IMR-90 (cell line): ENCODE measurements around the gene KCNN3. TPM values are rescaled to one million over a fixed set of nuclear protein-coding genes. Genes with fewer than 3 reads are reported as not detected.

ENCODE experiments used
- ATAC-seq: fragments of 200-7000 bp; cut with Tn5 transposase; 2 replicates; pipeline ENCODE4 v1.9.1; 2020; ENCODE audit warnings: low read depth, mild to moderate bottlenecking, moderate library complexity
- BruUV-seq: library from RNA; stranded (reverse); fragments of 400-500 nt; replicated peaks from 2 replicates; lab custom pipeline; 2021; lab: Mats Ljungman, UMichigan
- CTCF ChIA-PET: fragments of 300-600 bp; formaldehyde crosslinking; extraction: SDS; loops from one replicate; lab custom pipeline; 2021; ENCODE audit warnings: antibody characterized with exemption; lab: Yijun Ruan, JAX
- POLR2A ChIA-PET: fragments of 300-600 bp; sonication (Branson Sonifier 250); formaldehyde crosslinking; loops from one replicate; lab custom pipeline; 2022; ENCODE audit warnings: antibody characterized with exemption; ENCODE audit not compliant: unreplicated experiment; lab: Charles Lee
- DNase-seq: peaks from one replicate; pipeline ENCODE4 v3.0.0; 2013
- H2AFZ ChIP-seq: replicated peaks from 2 replicates; pipeline ENCODE3; 2013; ENCODE audit warnings: low read length, mild to moderate bottlenecking; ENCODE audit not compliant: poor library complexity
- H2AK5ac ChIP-seq: 2 replicates; pipeline ENCODE4 v1.6.1; 2013; ENCODE audit warnings: low read depth, low read length, inconsistent platforms
- H2AK9ac ChIP-seq: replicated peaks from 2 replicates; pipeline ENCODE3; 2013; ENCODE audit warnings: mild to moderate bottlenecking, low read depth, low read length, moderate library complexity; ENCODE audit not compliant: poor library complexity
- H2BK120ac ChIP-seq: 2 replicates; pipeline ENCODE4 v1.6.1; 2013; ENCODE audit warnings: low read depth, low read length, inconsistent platforms
- H2BK15ac ChIP-seq: 3 replicates; pipeline ENCODE4 v1.6.1; 2013; ENCODE audit warnings: low read depth, low read length, inconsistent platforms
- H2BK20ac ChIP-seq: 2 replicates; pipeline ENCODE4 v1.6.1; 2013; ENCODE audit warnings: low read depth, mild to moderate bottlenecking, inconsistent platforms, low read length, moderate library complexity
- H2BK5ac ChIP-seq: 2 replicates; pipeline ENCODE4 v1.6.1; 2013; ENCODE audit warnings: mild to moderate bottlenecking, low read depth, low read length, inconsistent platforms; ENCODE audit not compliant: poor library complexity, severe bottlenecking
- H3K14ac ChIP-seq: replicated peaks from 2 replicates; pipeline ENCODE4 v1.6.1; 2013; ENCODE audit warnings: low read depth, low read length, inconsistent platforms
- H3K18ac ChIP-seq: 2 replicates; pipeline ENCODE4 v1.6.1; 2013; ENCODE audit warnings: low read depth, low read length, control low read depth
- H3K23ac ChIP-seq: 2 replicates; pipeline ENCODE4 v1.6.1; 2013; ENCODE audit warnings: low read depth, low read length, inconsistent platforms
- H3K27ac ChIP-seq: 2 replicates; pipeline ENCODE4 v1.5.1; 2013; ENCODE audit warnings: mild to moderate bottlenecking, control low read depth, low read length; ENCODE audit not compliant: insufficient read depth
- H3K27me3 ChIP-seq: 2 replicates; pipeline ENCODE4 v1.6.1; 2013; ENCODE audit warnings: low read length; ENCODE audit not compliant: control insufficient read depth, insufficient read depth
- H3K36me3 ChIP-seq: 2 replicates; pipeline ENCODE4 v1.6.1; 2013; ENCODE audit warnings: low read length, mixed read lengths; ENCODE audit not compliant: control insufficient read depth, insufficient read depth
- H3K4ac ChIP-seq: 2 replicates; pipeline ENCODE4 v1.6.1; 2013; ENCODE audit warnings: low read depth, low read length, inconsistent platforms
- H3K4me1 ChIP-seq: 2 replicates; pipeline ENCODE4 v1.6.1; 2013; ENCODE audit warnings: low read length, mixed read lengths; ENCODE audit not compliant: control insufficient read depth, insufficient read depth
- H3K4me2 ChIP-seq: 2 replicates; pipeline ENCODE4 v1.6.1; 2013; ENCODE audit warnings: low read depth, mild to moderate bottlenecking, control low read depth, low read length, moderate library complexity
- H3K4me3 ChIP-seq: 2 replicates; pipeline ENCODE4 v1.5.1; 2013; ENCODE audit warnings: low read depth, mild to moderate bottlenecking, control low read depth, low read length, moderate library complexity; ENCODE audit not compliant: insufficient read depth
- H3K56ac ChIP-seq: 2 replicates; pipeline ENCODE4 v1.6.1; 2013; ENCODE audit warnings: low read length, inconsistent platforms; ENCODE audit not compliant: insufficient read depth; ENCODE audit errors: extremely low read depth
- H3K79me1 ChIP-seq, 2 experiments: 2 replicates each; pipeline ENCODE4 v1.6.1; 2013; ENCODE audit warnings: low read length in 2 of 2, inconsistent platforms in 1 of 2, low read depth in 1 of 2
- H3K9ac ChIP-seq: 2 replicates; pipeline ENCODE4 v1.6.1; 2013; ENCODE audit warnings: low read depth, low read length, control low read depth
- H3K9me1 ChIP-seq: 2 replicates; pipeline ENCODE4 v1.6.1; 2013; ENCODE audit warnings: low read length, inconsistent platforms; ENCODE audit not compliant: insufficient read depth
- H3K9me3 ChIP-seq: 2 replicates; pipeline ENCODE4 v1.6.1; 2013; ENCODE audit warnings: low read length; ENCODE audit not compliant: control insufficient read depth, insufficient read depth
- H4K20me1 ChIP-seq: 2 replicates; pipeline ENCODE4 v1.6.1; 2013; ENCODE audit warnings: low read length, inconsistent platforms; ENCODE audit not compliant: insufficient read depth
- H4K5ac ChIP-seq: 2 replicates; pipeline ENCODE4 v1.6.1; 2013; ENCODE audit warnings: mild to moderate bottlenecking, low read depth, low read length, control low read depth
- H4K8ac ChIP-seq, 2 experiments: 2 replicates each; pipeline ENCODE4 v1.6.1; 2013; ENCODE audit warnings: low read depth in 2 of 2, low read length in 2 of 2, control low read depth in 1 of 2, inconsistent platforms in 1 of 2
- H4K91ac ChIP-seq: 2 replicates; pipeline ENCODE4 v1.6.1; 2013; ENCODE audit warnings: low read depth, low read length, inconsistent platforms; ENCODE audit not compliant: insufficient read depth
- BHLHE40 ChIP-seq: fragments of 150-350 bp; IDR thresholded peaks from 2 replicates; pipeline ENCODE4 v1.6.1; 2016; ENCODE audit warnings: mild to moderate bottlenecking, low read depth, low read length
- CEBPB ChIP-seq: IDR thresholded peaks from 2 replicates; pipeline ENCODE4 v1.6.1; 2012; ENCODE audit warnings: low read depth, low read length, improper control_type of control experiment
- CHD1 ChIP-seq: IDR thresholded peaks from 2 replicates; pipeline ENCODE4 v1.6.1; 2012; ENCODE audit warnings: low read depth, low read length, improper control_type of control experiment
- FOS ChIP-seq: fragments of 150-350 bp; IDR thresholded peaks from 2 replicates; pipeline ENCODE4 v1.6.1; 2016; ENCODE audit warnings: low read depth, low read length
- MAFK ChIP-seq: IDR thresholded peaks from 2 replicates; pipeline ENCODE4 v1.6.1; 2012; ENCODE audit warnings: low read depth, low read length, improper control_type of control experiment
- MAZ ChIP-seq: IDR thresholded peaks from 2 replicates; pipeline ENCODE4 v1.6.1; 2012; ENCODE audit warnings: low read depth, mild to moderate bottlenecking, low read length, improper control_type of control experiment, moderate library complexity, borderline replicate concordance
- MXI1 ChIP-seq: IDR thresholded peaks from 2 replicates; pipeline ENCODE4 v1.6.1; 2012; ENCODE audit warnings: low read depth, mild to moderate bottlenecking, low read length, moderate library complexity, borderline replicate concordance
- NFE2L2 ChIP-seq: fragments of 150-350 bp; IDR thresholded peaks from 2 replicates; pipeline ENCODE4 v1.6.1; 2016; ENCODE audit warnings: low read depth, mild to moderate bottlenecking, low read length
- POLR2A ChIP-seq: IDR thresholded peaks from 2 replicates; pipeline ENCODE4 v1.6.1; 2012; ENCODE audit warnings: mild to moderate bottlenecking, low read depth, low read length
- RAD21 ChIP-seq: IDR thresholded peaks from 2 replicates; pipeline ENCODE4 v1.6.1; 2012; ENCODE audit warnings: low read length, improper control_type of control experiment
- RCOR1 ChIP-seq: IDR thresholded peaks from 2 replicates; pipeline ENCODE4 v1.6.1; 2012; ENCODE audit warnings: mild to moderate bottlenecking, low read length, improper control_type of control experiment; ENCODE audit not compliant: insufficient replicate concordance
- RFX5 ChIP-seq: IDR thresholded peaks from 2 replicates; pipeline ENCODE4 v1.8.0; 2012; ENCODE audit warnings: low read depth, mild to moderate bottlenecking, low read length, moderate library complexity
- SMC3 ChIP-seq: fragments of 150-350 bp; IDR thresholded peaks from 2 replicates; pipeline ENCODE4 v1.6.1; 2016; ENCODE audit warnings: low read depth, mild to moderate bottlenecking, antibody characterized with exemption, low read length, moderate library complexity
- whole genome bisulfite sequencing, 2 experiments: methylation state at CpG; one replicate each; pipeline versions ENCODE4 v1.1.5 to v1.1.7; 2013; ENCODE audit warnings: missing lambda C conversion rate in 2 of 2; ENCODE audit not compliant: insufficient read length in 1 of 2; ENCODE audit errors: extremely low coverage in 2 of 2; 5-methylcytosine and 5-hydroxymethylcytosine counted together
- dilution Hi-C: fragments of 300-500 bp; cut with HindIII; formaldehyde crosslinking; loops from one replicate; pipeline ENCODE4 v1.14.3; 2018; ENCODE audit warnings: low sequenced_read_pairs; ENCODE audit not compliant: unreplicated experiment
- in situ Hi-C: fragments of 300-500 bp; cut with MboI; formaldehyde crosslinking; loops from 3 replicates; pipeline ENCODE4 v1.14.3; 2019; ENCODE audit warnings: low sequenced_read_pairs, inconsistent platforms, mixed read lengths
- intact Hi-C: fragments of 100-400 bp; cut with micrococcal nuclease; formaldehyde crosslinking; loops from 2 replicates; pipeline ENCODE4 v1.10.0; 2022
- polyA plus RNA-seq, 3 experiments: library from polyadenylated mRNA; depleted of rRNA; stranded (reverse); fragments of >200 nt; gene quantifications; 2 replicates each; pipeline ENCODE4 v1.2.3, GENCODE V29; 2012; ENCODE audit warnings: low replicate concordance in 1 of 3
- total RNA-seq: library from RNA; depleted of rRNA; stranded (reverse); fragments of >200 nt; gene quantifications from 2 replicates; pipeline ENCODE4 v1.2.3, GENCODE V29; 2012
- TF ChIP-seq, protein P1 (sequence below): fragments of 150-350 bp; IDR thresholded peaks from 2 replicates; pipeline ENCODE4 v1.6.1; 2016; ENCODE audit warnings: low read depth, mild to moderate bottlenecking, low read length, moderate library complexity, borderline replicate concordance
- TF ChIP-seq, protein P2 (sequence below): conservative IDR thresholded peaks from 2 replicates; pipeline ENCODE4 v1.5.1; 2012; ENCODE audit warnings: mild to moderate bottlenecking, low read depth, low read length, improper control_type of control experiment
- TF ChIP-seq, protein P3 (sequence below): fragments of 150-350 bp; IDR thresholded peaks from 2 replicates; pipeline ENCODE4 v1.6.1; 2017; ENCODE audit warnings: mild to moderate bottlenecking, antibody characterized with exemption, low read length, low read depth

The KCNN3 gene
- total and polyA plus RNA-seq, 2 of the 4 experiments (the other 2 are of a cell fraction), result 0.02 TPM; not detected in 1

DNA sequence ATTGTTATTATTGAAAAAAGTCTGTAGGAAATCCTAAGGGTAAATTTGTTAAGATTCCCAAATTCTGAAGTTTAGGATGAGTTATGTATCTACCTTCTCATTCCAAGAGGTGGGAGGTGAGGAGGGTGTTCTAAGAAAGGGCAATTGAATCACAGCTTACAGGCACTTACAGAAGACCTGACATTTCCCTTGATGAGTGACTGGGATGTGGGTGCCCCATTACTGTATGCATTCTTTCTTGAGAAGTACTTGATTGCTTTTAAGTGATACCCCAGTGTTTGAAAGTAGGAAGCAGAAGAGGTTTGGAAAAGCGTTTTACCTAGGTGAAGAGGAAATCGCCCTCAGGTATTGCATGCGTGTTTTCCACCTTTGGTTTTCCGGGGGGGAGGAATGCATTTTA lies 175.1 kb downstream of the KCNN3 start:
- TF ChIP-seq, protein P1, sequence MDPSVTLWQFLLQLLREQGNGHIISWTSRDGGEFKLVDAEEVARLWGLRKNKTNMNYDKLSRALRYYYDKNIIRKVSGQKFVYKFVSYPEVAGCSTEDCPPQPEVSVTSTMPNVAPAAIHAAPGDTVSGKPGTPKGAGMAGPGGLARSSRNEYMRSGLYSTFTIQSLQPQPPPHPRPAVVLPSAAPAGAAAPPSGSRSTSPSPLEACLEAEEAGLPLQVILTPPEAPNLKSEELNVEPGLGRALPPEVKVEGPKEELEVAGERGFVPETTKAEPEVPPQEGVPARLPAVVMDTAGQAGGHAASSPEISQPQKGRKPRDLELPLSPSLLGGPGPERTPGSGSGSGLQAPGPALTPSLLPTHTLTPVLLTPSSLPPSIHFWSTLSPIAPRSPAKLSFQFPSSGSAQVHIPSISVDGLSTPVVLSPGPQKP, result no peak
- TF ChIP-seq MXI1 (no peak), RCOR1 (no peak), POLR2A (no peak), MAFK (no peak), RFX5 (no peak), CEBPB (no peak), FOS (no peak), RAD21 (no peak), CHD1 (no peak), NFE2L2 (no peak), BHLHE40 (no peak), MAZ (no peak), SMC3 (no peak)
- TF ChIP-seq, protein P2, sequence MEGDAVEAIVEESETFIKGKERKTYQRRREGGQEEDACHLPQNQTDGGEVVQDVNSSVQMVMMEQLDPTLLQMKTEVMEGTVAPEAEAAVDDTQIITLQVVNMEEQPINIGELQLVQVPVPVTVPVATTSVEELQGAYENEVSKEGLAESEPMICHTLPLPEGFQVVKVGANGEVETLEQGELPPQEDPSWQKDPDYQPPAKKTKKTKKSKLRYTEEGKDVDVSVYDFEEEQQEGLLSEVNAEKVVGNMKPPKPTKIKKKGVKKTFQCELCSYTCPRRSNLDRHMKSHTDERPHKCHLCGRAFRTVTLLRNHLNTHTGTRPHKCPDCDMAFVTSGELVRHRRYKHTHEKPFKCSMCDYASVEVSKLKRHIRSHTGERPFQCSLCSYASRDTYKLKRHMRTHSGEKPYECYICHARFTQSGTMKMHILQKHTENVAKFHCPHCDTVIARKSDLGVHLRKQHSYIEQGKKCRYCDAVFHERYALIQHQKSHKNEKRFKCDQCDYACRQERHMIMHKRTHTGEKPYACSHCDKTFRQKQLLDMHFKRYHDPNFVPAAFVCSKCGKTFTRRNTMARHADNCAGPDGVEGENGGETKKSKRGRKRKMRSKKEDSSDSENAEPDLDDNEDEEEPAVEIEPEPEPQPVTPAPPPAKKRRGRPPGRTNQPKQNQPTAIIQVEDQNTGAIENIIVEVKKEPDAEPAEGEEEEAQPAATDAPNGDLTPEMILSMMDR, result no peak
- TF ChIP-seq, protein P3, sequence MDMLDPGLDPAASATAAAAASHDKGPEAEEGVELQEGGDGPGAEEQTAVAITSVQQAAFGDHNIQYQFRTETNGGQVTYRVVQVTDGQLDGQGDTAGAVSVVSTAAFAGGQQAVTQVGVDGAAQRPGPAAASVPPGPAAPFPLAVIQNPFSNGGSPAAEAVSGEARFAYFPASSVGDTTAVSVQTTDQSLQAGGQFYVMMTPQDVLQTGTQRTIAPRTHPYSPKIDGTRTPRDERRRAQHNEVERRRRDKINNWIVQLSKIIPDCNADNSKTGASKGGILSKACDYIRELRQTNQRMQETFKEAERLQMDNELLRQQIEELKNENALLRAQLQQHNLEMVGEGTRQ, result no peak
- CTCF ChIA-PET, result no interaction called here
- Histone ChIP-seq H3K4me3 (no peak overlapping the region), H3K79me1 (no peaks in the 10 kb centered on the region), H4K5ac (no peak overlapping the region), H2BK5ac (no peak overlapping the region), H3K36me3 (no peaks in the 10 kb centered on the region), H2BK20ac (no peak overlapping the region), H4K20me1 (no peaks in the 10 kb centered on the region), H3K18ac (no peak overlapping the region), H3K4me2 (no peak overlapping the region), H3K23ac (no peak overlapping the region), H2AK5ac (no peak overlapping the region), H3K9me1 (no peaks in the 10 kb centered on the region), H2BK120ac (no peak overlapping the region), H4K91ac (no peak overlapping the region), H3K4me1 (no peaks in the 10 kb centered on the region), H4K8ac (no peak overlapping the region), H3K27me3 (peaks cover 30% of the 10 kb centered on the region), H3K14ac (no peak overlapping the region), H2AK9ac (no peak overlapping the region), H2AFZ (no peak overlapping the region), H3K9ac (no peak overlapping the region), H3K4ac (no peak overlapping the region), H2BK15ac (no peak overlapping the region), H3K56ac (no peak overlapping the region), H3K9me3 (no peaks in the 10 kb centered on the region), H3K27ac (no peak overlapping the region)
- DNase-seq (no peak), ATAC-seq (no peak)
- in situ Hi-C loops (no loop called here), dilution Hi-C loops (no loop called here), intact Hi-C loops (loop anchor here (10.0 kb wide), 2 partner anchors 70 to 180 kb away; partner anchors contain the start of gene KCNN3)
- WGBS, 2 experiments, result 54% methylated on average over 2 of the region's 4 CpGs; no CpG with 5 or more reads in 1 of the 2 experiments
- POLR2A ChIA-PET, result no interaction called here
- no TSS peak for BruUV-seq
